ENCODE data around the gene SERTAD4. TPM values are rescaled to one million over a fixed set of nuclear protein-coding genes. Genes with fewer than 3 reads are reported as not detected.

The SERTAD4 gene
- total and polyA plus RNA-seq, 8 donors: 0.29 to 5.4 (median 2.5) TPM

GRCh38 chr1:210207597-210208450 lies 24.8 kb upstream of the SERTAD4 start:
- Histone ChIP-seq H3K4me3 (no peak overlapping the region), H3K9me3 (no peaks in the 10 kb centered on the region), H3K27me3 (no peaks in the 10 kb centered on the region), H3K36me3 (no peaks in the 10 kb centered on the region), H3K27ac (no peak overlapping the region), H3K4me1 (no peaks in the 10 kb centered on the region)
- DNase-seq: no peak
- WGBS, 5 donors: 86 to 95% (median 92%) methylated on average over 2 of the region's 2 CpGs
- TF ChIP-seq EP300 (IDR thresholded peaks at IDR 0.05): no peak
- intact Hi-C loops (cut with DNase I; ENCODE audit: low total_unique reads): loop anchor here (10.0 kb wide), 1 partner anchor 107 kb away; no protein-coding TSS in a partner anchor

- no peak overlapping the region for H3K27ac ChIP-seq
- 70 to 90% (median 84%) methylated on average over 8 of the region's 8 CpGs for WGBS, 5 donors
- no peaks in the 10 kb centered on the region for H3K36me3 ChIP-seq
- no peak overlapping the region for H3K4me3 ChIP-seq
- DNase-seq: no peak
- H3K27me3 ChIP-seq: no peaks in the 10 kb centered on the region
- no peaks in the 10 kb centered on the region for H3K4me1 ChIP-seq
- no peak for TF ChIP-seq EP300 (IDR thresholded peaks at IDR 0.05)
- TF ChIP-seq POLR2AphosphoS5 (IDR thresholded peaks at IDR 0.05): no peak
- no peak for TF ChIP-seq POLR2A (IDR thresholded peaks at IDR 0.05)
- no peak for TF ChIP-seq CTCF (IDR thresholded peaks at IDR 0.05)
- H3K9me3 ChIP-seq: no peaks in the 10 kb centered on the region
- intact Hi-C loops (cut with DNase I; ENCODE audit: low total_unique reads): no loop called here
Measured at GRCh38 chr1:210213335-210213734, 19.3 kb upstream of the SERTAD4 start.

- intact Hi-C loops (cut with DNase I; ENCODE audit: low total_unique reads): no loop called here
- no peaks in the 10 kb centered on the region for H3K36me3 ChIP-seq
- TF ChIP-seq POLR2AphosphoS5 (IDR thresholded peaks at IDR 0.05): no peak
- TF ChIP-seq POLR2A (IDR thresholded peaks at IDR 0.05): no peak
- TF ChIP-seq EP300 (IDR thresholded peaks at IDR 0.05): no peak
- TF ChIP-seq CTCF (IDR thresholded peaks at IDR 0.05): no peak
- 65 to 72% (median 66%) methylated on average over 4 of the region's 4 CpGs for WGBS, 5 donors
- H3K4me1 ChIP-seq: no peaks in the 10 kb centered on the region
- no peaks in the 10 kb centered on the region for H3K27me3 ChIP-seq
- H3K9me3 ChIP-seq: no peaks in the 10 kb centered on the region
- no peak for DNase-seq
- H3K4me3 ChIP-seq: no peak overlapping the region
- no peak overlapping the region for H3K27ac ChIP-seq
Measured at GRCh38 chr1:210214573-210215409, 17.8 kb upstream of the SERTAD4 start.

- intact Hi-C loops (cut with DNase I; ENCODE audit: low total_unique reads): no loop called here
Measured at GRCh38 chr1:210217482-210217881, 15.1 kb upstream of the SERTAD4 start.

More at GRCh38 chr1:210217482-210217881, 15.1 kb upstream of the SERTAD4 start:
- no peaks in the 10 kb centered on the region for H3K27me3 ChIP-seq
- no peaks in the 10 kb centered on the region for H3K36me3 ChIP-seq
- no peak for TF ChIP-seq EP300 (IDR thresholded peaks at IDR 0.05)
- TF ChIP-seq CTCF (IDR thresholded peaks at IDR 0.05): no peak
- TF ChIP-seq POLR2A (IDR thresholded peaks at IDR 0.05): no peak
- TF ChIP-seq POLR2AphosphoS5 (IDR thresholded peaks at IDR 0.05): no peak
- 84 to 90% (median 88%) methylated on average over 5 of the region's 5 CpGs for WGBS, 5 donors
- H3K9me3 ChIP-seq: no peaks in the 10 kb centered on the region
- H3K27ac ChIP-seq: no peak overlapping the region
- no peak overlapping the region for H3K4me3 ChIP-seq
- peaks cover 0 to 7% (median 2%) of the 10 kb centered on the region in 4 donors for H3K4me1 ChIP-seq
- DNase-seq: no peak
